Hematopoietic multipotent progenitor cell treated with erythropoietin and hydrocortisone succinate and interleukin-3 and kit ligand, for 6 days (in vitro differentiated cells): ENCODE data around the gene ACOX2.
"Not testable (repeated sequence)": the region's sequence is repeated elsewhere in the genome, so short reads cannot be mapped to it uniquely, and the experiment has no call there.

ENCODE experiments used
- DNase-seq: peaks from one replicate; pipeline ENCODE4 v3.0.0-alpha.2; 2015

Gene ACOX2

DNA sequence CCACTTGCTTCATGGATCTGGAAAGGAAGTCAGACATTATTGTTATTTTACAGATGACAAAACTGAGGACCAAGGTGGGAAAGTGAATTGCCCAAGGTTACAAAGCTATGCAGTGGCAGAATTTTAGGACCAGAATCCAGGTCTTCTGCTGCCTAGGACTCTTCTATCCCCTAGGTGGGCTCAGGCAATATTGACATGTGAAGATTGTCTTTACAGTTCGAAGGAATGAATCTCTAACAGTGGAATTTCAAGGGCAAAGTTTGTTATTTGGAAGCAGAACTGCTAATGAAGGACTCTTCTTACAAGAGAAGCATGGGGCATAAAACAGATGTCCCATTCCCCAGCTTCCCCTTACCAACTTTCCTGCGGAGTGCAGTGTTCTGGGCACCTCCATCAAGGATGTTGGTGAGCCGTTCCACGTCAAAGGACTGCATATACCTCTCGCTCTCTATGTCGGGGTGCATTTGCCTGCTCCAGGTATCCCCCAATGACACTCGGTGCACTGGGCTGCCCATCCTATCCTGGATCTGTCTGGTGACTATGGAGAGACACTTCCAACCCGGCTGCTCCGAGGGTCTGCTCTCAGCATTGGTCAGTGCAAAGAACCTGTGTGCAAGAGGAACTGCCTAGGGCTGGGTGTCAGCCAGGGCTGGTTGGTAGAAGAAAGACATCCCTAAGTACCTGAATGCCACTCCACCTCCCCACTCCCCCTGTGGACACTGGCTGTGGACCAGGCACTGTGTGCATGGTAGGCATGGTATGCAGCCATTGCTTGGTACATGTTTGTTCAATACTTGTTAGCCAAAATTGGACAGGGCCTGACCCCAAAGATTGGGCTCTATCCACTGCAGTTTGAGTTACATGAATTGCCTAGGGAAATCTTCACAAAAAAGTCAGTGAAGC is 2.1 kb downstream of the ACOX2 start:
- no peak for DNase-seq

DNA sequence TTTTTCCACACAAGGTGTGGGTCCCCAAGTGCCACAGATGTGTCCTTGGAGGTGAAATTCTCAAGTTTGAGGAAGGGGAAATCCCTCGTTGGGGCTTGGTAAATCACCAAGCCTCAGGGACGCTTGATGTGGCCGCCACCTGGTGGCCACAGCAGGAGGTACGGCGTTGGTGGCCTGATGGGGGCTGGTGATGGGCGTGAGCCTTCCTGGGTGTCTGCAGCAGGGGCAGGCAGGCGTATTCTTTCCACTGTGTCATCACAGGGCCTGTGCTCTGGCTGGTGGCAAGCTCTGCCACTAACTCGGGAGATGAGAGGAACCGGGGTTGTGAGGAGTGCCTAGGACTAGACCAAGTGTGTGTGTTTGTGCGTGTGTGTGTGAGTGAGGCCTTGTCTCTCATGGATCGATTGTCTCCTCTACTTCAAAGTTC is 4.2 kb downstream of the ACOX2 start:
- peak; percentile 88 for DNase-seq

DNA sequence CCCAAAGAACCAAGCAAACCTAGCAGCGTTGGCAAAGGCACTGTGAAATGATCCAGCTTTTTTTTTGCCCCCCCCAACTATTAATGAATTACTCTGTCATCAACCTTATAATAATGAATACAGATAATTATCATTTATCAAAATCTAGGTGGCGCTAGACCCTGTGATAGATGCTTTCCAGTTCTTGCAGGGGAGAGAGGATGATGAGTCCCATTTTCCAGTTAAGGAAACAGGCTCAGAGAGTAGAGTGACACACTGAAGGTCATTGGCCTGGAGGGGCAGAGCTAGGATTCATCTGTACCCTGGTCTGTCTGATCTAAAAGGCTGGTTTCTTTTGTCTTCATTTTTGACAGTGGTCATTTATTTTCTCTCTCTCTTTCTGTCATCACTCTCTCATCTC is 5.0 kb downstream of the ACOX2 start:
- DNase-seq: no peak

DNA sequence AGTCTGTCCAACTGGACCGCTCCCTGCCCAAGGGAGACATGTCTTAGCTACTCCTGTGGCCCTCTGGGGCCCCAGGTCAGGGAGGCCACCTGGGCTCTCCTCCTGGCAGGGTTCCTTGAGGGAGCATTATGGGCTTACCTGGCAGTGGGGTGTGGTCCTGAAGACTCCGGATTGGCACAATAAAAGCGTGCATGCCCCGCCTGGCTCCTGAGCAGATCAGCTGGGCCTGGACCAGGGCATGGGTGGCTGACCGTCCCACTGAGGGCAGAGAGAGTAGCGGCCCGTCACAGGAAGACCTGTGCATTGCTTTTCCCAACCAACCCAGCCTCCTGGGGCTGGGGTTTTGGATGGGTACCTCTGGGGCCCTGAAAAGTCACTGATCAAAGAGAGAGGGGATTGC is 5.4 kb downstream of the ACOX2 start:
- no peak for DNase-seq

DNA sequence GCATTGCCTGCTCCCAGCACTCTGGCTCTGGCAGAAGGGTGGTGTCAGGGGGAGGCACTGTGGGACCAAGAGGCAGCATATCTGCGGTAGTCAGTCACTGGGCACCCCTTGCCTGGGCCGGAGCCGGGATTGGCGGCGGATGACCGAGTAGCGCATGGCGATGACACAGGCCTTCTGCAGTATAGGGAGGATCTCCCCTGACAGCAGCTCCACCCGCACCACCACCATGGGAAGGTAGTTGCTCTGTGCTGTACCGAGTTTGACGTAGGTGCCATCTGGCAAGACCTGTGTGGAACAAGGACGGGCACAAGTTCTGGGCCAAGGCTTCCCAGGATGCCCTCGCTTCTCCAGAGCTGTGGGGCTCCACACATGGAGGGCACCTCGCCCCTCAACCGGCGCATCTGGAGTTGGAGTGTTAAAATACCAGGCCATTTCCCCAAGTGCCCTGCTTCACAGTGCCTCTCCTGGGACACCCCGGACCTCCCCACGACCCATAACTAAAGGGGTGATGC is 6.6 kb downstream of the ACOX2 start:
- no peak for DNase-seq

DNA sequence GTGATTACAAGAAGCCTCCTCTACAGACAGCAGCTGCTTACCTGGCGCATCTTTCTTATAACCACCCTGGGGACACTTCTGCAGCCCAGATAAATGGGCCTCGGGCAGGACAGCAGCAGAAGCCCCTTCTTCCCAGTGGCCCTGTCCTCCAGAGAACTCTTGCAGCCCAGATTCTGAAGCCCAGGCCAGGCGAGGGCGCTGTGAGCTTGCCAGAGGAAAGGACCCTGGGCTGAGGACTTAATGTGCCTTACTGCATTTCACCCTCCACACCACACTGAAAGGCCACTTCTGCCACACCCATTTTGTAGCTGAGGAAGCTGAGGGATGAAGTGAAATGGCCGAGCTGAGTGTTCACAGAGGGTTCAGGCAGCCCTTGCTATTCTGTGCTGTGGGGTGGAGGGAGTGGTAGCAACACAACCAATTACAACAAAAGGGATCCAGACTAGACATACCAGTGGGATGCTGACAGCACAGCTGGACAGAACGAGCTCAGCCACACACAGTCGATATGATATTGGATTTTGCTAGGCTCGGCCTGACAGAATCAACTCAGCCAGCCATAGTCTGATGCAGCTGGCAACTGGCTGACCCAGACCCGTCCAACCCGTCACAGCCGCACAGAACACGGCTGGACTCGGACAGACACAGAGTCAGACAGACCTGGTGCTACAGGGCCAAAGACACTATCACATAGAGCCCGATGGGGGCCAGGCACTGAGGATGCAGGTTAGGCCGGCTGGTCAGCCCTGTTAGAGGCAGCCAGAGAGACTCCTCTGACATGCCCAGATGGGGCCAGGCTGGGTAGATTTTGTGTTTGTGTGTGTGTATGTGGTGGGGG is 7.3 kb downstream of the ACOX2 start:
- peak; percentile 28 for DNase-seq

DNA sequence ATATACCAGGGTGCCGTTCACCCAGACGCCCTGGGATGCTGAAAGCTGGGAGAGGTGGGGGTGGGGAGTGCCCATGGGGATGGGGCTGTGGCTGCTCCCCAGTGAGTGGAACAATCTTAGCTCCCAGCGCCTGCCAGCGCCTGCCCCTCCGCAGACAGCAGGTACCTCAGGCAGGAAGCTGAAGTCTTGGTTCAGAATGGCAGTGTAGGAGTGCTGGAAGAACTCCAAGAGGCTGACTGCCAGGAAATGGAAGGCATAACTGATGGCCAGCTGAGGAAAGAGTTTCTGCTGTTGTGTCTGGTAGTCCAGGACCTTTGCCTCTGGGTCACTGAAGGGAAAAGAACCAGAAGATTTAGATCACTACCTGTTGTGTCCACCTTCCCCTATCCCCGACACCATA is 8.4 kb downstream of the ACOX2 start:
- DNase-seq: no peak

DNA sequence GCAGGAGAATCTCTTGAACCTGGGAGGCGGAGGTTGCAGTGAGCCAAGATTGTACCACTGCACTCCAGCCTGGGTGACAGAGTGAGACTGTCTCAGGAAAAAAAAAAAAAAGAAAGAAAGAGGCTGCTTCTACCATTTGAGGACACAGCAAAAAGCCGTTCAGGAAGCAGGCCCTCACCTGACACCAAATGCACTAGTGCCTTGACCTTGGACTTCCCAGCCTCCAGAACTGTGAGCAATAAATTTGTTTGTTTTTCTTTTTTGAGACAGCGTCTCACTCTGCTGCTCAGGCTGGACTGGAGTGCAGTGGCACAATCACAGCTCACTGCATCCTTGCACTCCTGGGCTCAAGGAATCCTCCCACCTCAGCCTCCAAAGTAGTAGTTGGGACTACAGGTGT is 9.6 kb downstream of the ACOX2 start:
- DNase-seq: not testable (repeated sequence)

DNA sequence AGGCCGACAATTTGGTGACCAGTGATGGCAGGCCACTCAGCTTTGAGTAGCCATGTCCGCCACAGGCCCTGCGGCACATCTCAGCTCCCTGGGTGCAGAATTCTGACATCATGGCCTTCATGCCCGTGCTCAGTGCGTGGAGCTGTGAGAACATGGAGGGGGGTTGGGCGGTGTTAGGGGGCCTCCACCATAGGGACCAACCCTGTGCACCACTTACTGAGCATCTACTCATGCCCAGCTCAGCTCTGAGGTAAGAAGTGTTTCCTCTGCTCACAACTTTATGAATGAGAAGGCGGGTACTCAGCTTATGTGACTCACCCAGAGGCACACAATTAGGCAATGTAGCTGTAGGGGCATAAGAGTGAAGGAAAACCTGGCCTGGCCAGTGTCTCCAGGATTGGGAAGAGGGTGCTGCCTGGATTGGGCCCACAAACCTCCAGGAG is 10.5 kb downstream of the ACOX2 start:
- DNase-seq: peak; percentile 36

DNA sequence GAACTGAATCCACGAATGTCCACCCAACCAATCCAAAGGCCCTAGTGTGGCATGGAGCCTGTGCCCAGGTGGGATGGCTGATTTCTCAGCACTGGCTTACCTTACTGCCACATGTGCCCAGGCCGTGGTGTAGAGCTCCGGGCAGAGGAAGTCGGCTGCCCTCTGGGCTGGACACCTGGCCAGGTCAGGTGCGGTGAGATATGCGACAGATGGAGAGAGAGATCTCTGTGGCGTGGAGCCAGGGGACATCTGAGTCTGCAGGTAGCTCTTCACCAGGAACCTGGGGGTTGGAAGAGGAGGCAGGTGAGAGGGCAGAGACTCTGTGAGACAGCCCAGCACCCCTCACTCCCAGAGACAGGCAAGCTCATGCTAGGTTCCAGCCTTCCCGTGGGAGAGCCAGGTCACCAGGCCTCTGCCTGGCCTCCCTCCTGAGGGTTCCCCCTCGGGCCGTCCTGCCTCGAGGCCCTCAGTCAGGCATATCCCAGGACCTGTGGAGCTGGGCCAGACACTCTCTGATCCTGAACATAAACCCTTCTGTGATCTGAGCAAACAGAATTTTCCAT is 12.6 kb downstream of the ACOX2 start:
- DNase-seq: no peak

DNA sequence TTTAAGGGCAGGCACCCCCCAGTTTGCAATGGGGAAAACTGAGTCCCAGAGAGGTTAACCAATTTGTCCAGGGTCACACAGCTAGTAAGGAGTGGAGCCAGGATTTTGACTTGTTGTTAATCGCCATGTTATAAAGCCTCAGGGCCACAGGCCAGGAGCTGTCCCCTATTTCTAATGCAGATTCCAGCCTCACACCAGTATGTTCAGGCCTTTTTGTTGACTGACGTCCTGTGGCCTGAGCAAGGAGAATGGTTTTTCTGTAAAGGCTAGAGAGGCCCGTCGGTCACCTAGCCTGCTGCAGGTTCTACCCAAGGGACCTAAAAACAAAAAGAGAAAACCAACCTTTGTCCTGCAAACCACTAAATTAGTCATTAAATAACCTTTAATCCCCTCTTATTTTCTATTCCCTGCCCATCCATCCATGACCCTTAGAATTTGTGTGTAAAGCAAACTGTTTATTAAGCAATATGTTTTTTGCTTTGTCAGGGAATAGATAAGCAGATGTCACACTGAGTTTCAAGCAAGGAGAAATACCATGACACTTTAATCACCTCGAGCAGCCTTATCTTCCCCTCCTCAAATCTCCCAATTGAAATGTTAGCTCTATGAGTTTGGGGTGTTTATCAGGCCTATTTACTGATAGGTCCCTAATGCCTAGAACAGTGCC is 14.1 kb downstream of the ACOX2 start:
- DNase-seq: peak; percentile 63

DNA sequence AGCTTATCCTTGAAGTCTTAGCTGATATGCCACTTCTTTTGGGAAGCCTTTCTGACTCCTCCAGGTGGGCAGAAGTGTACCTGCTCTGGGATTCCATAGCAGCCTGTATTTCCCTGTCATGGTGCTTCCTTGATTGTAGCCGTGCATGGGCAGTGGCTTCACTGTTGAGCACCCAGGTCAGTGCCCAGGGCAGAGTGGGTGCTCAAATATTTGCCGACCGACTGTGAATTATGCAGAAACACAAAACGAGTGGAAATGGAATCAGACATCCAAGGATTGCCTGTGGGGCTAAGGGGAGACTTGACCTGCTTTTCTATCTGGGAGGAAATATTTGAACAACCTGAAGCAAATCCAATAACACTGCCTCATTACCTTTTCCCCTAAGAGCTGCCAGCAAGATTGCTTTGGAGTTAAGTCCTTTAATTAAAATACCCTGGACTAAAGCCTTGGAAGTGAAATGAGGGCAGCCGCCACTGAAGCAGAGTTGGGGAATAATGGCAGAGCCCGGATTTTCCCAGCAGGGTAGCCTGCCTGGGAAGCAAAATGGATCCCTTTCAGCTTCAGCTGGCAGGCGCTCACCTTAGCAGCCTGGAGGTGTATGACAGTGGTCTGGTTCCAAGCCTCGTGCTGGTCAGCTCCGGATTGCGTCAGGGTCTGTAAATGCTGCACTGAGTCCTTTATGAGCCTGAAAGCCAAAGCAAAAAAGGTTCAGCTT is 14.9 kb downstream of the ACOX2 start:
- DNase-seq: no peak

DNA sequence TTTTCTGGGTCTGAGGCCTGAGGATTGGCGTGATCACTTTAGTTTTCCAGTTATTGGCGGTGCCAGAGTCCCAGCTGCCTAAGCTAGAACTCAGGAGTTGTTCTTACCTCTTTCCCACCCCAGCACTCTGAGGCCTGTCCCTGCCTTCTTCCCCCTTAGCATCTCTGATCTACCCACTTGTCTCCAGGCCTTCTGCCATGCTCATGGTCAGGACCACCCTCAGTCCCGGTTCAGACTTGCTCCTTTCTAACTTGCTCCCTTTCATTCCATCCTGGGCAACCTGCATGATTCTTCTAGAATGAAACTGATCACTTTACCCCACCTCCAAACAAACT is 15.7 kb downstream of the ACOX2 start:
- DNase-seq: no peak

DNA sequence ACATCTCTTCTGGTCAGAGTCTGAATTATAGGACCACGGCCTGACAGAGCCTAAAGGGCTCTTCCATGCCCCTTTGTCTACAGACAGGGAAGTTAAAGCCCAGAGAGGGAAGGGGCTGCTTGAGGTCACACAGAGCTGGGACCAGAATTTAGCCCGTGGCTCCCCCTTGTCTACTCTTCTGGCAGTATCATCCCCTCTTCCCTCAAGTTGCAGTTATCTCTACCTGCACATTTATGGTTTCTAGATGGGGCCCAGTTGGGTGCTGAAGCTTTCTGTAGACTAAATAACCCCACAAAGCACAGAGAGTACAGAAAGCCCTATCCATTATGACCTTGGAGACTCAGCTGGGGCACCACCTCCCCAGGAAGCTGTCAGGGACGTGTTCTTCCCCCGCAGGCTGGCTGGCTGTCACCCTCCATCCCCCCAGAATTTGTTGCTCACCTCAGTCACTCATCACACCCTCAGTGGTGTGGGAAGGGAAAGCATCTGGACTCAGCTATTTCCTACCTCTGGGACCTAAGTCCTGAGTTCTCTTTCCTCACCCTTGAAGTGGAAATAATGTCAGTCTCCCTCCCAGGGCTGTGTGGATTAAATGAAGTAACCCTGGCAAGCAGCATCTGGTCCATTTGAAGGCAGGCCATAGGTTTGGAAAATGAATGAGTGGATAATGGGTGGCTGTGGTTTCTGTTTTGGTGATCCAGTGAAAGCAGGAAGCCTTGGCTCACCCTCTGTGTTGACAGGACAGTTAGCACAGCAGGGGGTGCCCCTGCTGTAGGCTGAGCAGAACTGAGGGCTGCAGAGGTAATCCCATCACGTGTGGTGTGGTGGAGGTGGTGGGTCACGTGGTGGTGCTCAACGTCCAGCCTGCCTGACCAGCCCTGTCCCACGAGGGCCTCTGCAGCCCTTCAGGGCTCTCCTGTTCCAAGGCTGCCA is 16.3 kb downstream of the ACOX2 start:
- DNase-seq: peak; percentile 37

DNA sequence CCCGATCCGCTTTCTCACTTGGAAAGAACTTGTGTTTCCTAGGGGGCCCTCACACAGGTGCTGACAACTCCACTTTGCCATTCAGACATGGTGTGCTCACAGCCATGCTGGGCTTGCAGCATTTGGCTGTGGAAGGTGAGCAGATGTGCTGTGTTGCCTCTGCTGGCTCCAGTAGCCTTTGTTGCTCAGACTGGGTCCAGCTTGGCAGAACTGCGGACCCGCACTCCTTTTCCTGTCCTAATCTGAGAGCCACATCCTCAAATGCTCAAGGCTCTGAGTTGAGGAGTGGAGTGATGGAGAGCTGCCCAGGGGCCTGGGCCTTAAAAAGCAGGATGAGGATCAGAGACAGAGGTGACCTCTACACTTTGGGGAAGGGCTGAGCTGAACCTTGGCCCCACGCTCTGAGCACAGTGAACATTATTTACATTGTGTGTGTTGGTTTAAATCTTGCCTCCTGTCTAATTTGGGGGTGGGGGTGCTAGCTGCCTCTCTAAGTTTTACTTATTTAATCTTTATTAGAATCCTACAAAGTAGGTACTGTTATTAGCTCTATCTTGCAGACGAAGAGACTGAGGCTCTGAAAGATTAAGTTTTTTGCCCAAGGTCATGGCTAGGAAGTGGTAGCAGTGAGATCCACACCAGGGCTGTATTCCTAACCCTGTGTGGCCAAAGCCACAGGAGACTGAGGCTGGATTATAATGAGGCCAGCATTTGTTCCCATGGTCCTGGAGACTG is 17.2 kb downstream of the ACOX2 start:
- DNase-seq: no peak

DNA sequence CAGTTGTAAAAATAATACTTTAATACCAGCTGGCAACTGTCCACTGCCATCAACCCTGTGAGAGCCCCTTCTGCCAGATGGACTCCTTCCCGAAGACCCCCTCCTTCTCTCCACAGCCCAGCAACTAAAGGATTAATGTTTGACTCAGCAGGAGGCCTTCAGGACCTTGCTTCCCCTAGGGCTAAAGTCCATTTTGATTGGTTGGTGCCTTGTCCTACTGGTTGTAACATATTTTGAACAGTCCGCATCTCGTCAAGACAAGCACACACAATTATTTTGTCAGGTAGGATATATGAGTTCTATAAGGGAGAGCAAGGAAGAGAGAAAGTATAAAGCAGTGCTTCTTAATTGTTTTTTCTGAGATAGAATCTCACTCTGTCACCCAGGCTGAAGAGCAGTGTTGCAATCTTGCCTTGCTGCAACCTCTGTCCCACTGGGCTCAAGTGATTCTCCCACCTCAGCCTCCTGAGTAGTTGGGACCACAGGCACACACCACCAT is 18.6 kb downstream of the ACOX2 start:
- no peak for DNase-seq

DNA sequence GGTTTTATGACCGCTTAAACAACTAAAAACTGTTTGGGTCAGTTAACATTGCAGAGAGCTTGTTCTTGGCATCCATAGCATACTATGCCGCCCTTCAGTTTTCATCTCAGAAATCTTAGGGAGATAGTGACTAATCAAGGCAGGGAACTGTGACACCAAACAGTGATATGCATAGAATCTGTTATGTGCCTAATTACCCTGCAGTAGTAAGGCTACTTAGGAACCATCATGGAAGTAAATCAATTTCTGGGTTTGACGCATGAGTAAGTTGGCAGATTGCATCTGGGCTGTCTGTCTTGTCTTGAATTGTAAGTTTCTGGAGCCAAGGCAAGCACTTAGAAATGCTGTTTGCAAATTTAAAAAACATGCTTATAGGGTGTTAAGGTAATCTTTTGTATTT is 22.6 kb downstream of the ACOX2 start:
- DNase-seq: no peak

DNA sequence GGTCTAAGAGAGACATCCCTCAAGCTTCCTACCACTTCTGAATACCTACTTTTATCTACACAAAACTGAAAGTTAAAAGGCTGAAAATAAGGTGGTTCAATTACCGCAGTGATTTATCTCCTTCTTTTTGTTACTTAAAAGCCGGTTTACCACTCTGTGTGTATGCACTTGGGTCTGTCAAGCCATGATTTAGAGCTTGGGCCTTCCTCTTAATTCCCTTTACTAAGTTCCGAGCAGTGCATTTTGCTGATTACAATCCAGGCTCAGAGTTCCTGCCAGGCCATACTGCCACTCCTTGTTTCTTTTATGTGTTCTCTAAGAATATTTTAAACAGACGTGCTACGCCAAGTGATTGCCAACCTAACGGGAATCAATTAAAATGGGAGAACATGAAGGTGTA is 28.6 kb downstream of the ACOX2 start:
- no peak for DNase-seq

DNA sequence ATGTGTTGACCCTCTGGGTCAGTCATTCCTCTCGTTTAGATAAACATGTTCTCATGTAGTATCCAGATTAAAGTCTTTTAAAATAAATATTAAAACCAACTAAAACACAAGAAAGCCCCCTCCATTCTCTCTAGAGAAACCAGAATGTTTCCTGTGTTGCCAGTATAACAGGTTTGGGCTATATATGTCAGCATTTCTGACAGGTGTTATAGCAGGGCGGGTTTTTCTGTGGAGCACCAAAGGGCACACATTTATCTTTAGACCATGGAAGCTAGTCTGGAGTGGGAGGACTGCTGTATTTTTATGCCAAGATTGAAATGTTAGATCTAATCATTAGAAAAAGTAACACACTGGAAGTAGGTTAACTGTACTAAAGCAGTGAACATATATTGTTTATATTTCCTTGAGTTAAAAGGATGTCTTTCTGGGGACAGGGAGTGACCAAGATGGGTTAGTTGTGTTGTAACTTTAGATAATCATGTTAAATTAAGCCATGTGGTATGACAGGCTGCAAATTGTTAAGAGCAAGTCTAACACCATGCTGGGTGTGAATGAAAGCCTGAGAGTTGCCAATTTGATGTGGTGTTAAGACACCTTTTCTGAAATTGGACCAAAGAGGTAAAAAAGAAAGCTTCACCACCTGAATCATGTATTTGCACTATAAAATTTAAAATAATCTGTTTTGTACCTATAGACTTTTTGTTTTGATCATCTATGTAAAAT is 29.5 kb downstream of the ACOX2 start:
- DNase-seq: no peak

DNA sequence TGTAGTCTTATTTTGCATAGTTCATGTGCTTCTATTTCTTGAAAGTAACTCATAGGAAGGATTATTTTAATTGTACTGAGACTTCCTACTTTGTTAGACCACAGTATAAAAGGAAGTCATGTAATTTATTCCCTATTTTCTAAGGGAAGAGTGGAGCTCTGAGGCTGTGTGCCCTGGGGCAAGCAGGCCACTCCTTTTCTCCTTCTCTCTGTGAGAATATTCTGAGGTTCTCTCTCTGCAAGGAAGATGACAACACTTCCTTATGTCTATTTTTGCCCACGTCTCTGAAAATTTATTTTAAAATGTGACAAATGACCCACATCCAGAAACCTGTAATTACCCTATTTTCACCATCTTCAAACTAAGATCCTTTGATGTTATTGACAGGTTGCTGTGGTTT is 34.1 kb downstream of the ACOX2 start:
- DNase-seq: no peak
